ENCODE data around the gene WDR31. TPM values are rescaled to one million over a fixed set of nuclear protein-coding genes. Genes with fewer than 3 reads are reported as not detected.

Gene WDR31
- total and polyA plus RNA-seq, 2 of the 4 experiments (the other 2 are of a cell fraction), result 0.29 to 0.36 TPM

GRCh38 chr9:113373676-113374392 is 33.8 kb upstream of the WDR31 start:
- ATAC-seq (ENCODE audit: low read depth) (no peak), DNase-seq (no peak)
- ChIA-PET POLR2A (ENCODE audit: unreplicated experiment) (no interaction called here), CTCF (interaction anchor here (0.9 to 1.0 kb wide), 2 partner anchors 9 to 28 kb away, joined by 3 to 4 read pairs; partner anchors contain the start of gene ALAD)
- Histone ChIP-seq H4K20me1 (ENCODE audit: insufficient read depth, low read length) (no peaks in the 10 kb centered on the region), H2AFZ (replicated peaks; ENCODE audit: low read length, poor library complexity) (no peak overlapping the region), H3K4me3 (ENCODE audit: insufficient read depth, low read depth, low read length) (no peak overlapping the region), H3K27ac (ENCODE audit: insufficient read depth, low read length) (no peak overlapping the region), H2AK5ac (ENCODE audit: low read depth, low read length) (no peak overlapping the region), H3K4me1 (ENCODE audit: control insufficient read depth, insufficient read depth, low read length) (peaks cover 2% of the 10 kb centered on the region; the same call in 1 of the 2 replicates), H3K79me1 (ENCODE audit: low read depth in 1 of 2, low read length in 2 of 2) (peaks cover 0 to 8% of the 10 kb centered on the region in 2 experiments; a peak in 1 of 4 replicates), H3K4me2 (ENCODE audit: low read depth, low read length) (no peak overlapping the region), H2BK120ac (ENCODE audit: low read depth, low read length) (no peak overlapping the region), H3K56ac (ENCODE audit: extremely low read depth, insufficient read depth, low read length) (no peak overlapping the region), H3K18ac (ENCODE audit: low read depth, low read length) (no peak overlapping the region), H2BK15ac (ENCODE audit: low read depth, low read length) (no peak overlapping the region), H3K4ac (ENCODE audit: low read depth, low read length) (no peak overlapping the region), H4K5ac (ENCODE audit: low read depth, low read length) (no peak overlapping the region), H4K91ac (ENCODE audit: insufficient read depth, low read depth, low read length) (no peak overlapping the region), H3K27me3 (ENCODE audit: control insufficient read depth, insufficient read depth, low read length) (peaks cover 6% of the 10 kb centered on the region; the same call in 1 of the 2 replicates), H3K9me1 (ENCODE audit: insufficient read depth, low read length) (no peaks in the 10 kb centered on the region), H2AK9ac (replicated peaks; ENCODE audit: low read depth, low read length, poor library complexity) (no peak overlapping the region), H3K36me3 (ENCODE audit: control insufficient read depth, insufficient read depth, low read length) (peaks cover 12% of the 10 kb centered on the region; the same call in 1 of the 2 replicates), H3K23ac (ENCODE audit: low read depth, low read length) (no peak overlapping the region), H3K9me3 (ENCODE audit: control insufficient read depth, insufficient read depth, low read length) (no peaks in the 10 kb centered on the region), H2BK5ac (ENCODE audit: low read depth, low read length, poor library complexity, severe bottlenecking) (no peak overlapping the region), H3K9ac (ENCODE audit: low read depth, low read length) (no peak overlapping the region), H2BK20ac (ENCODE audit: low read depth, low read length) (no peak overlapping the region), H3K14ac (replicated peaks; ENCODE audit: low read depth, low read length) (no peak overlapping the region), H4K8ac (ENCODE audit: low read depth in 2 of 2, low read length in 2 of 2) (no peak overlapping the region)
- 92% methylated on average over 15 of the region's 24 CpGs; no CpG with 5 or more reads in 1 of the 2 experiments for WGBS, 2 experiments (ENCODE audit: extremely low coverage in 2 of 2, insufficient read length in 1 of 2)
- BruUV-seq (replicated peaks), result no TSS peak
- in situ Hi-C loops (cut with MboI; ENCODE audit: low sequenced_read_pairs), result no loop called here
- TF ChIP-seq ELK1 (IDR thresholded peaks at IDR 0.05; ENCODE audit: borderline replicate concordance, low read depth, low read length) (no peak), MAFK (IDR thresholded peaks at IDR 0.05; ENCODE audit: low read depth, low read length) (no peak), BHLHE40 (IDR thresholded peaks at IDR 0.05; ENCODE audit: low read depth, low read length) (no peak), RFX5 (IDR thresholded peaks at IDR 0.05; ENCODE audit: low read depth, low read length) (no peak), CEBPB (IDR thresholded peaks at IDR 0.05; ENCODE audit: low read depth, low read length) (no peak), MAZ (IDR thresholded peaks at IDR 0.05; ENCODE audit: borderline replicate concordance, low read depth, low read length) (no peak), FOS (IDR thresholded peaks at IDR 0.05; ENCODE audit: low read depth, low read length) (no peak), RCOR1 (IDR thresholded peaks at IDR 0.05; ENCODE audit: insufficient replicate concordance, low read length) (no peak), CHD1 (IDR thresholded peaks at IDR 0.05; ENCODE audit: low read depth, low read length) (no peak), USF2 (IDR thresholded peaks at IDR 0.05; ENCODE audit: low read depth, low read length) (no peak), RAD21 (IDR thresholded peaks at IDR 0.05; ENCODE audit: low read length) (no peak), SMC3 (IDR thresholded peaks at IDR 0.05; ENCODE audit: low read depth, low read length) (no peak)
- dilution Hi-C loops (cut with HindIII; ENCODE audit: low sequenced_read_pairs, unreplicated experiment), result no loop called here
- intact Hi-C loops (cut with micrococcal nuclease), result no loop called here

Data from IMR-90 (cell line).